Stimulated activated CD4-positive, alpha-beta T cell treated with anti-CD3 and anti-CD28 coated beads, Interleukin-12 subunit alpha, Interleukin-12 subunit beta, amount 100 ng/mL, for 48 hours (primary cell): Measurements from ENCODE around the gene MACROD1.
"Not testable (repeated sequence)": the region's sequence is repeated elsewhere in the genome, so short reads cannot be mapped to it uniquely, and the experiment has no call there.

ENCODE experiments used
- DNase-seq, 3 donors: peaks; one replicate each; pipeline ENCODE4 v3.0.0-alpha.2; 2020; ENCODE audit warnings: low read depth in 2 of 3, low spot score in 1 of 3

MACROD1 gene

DNA sequence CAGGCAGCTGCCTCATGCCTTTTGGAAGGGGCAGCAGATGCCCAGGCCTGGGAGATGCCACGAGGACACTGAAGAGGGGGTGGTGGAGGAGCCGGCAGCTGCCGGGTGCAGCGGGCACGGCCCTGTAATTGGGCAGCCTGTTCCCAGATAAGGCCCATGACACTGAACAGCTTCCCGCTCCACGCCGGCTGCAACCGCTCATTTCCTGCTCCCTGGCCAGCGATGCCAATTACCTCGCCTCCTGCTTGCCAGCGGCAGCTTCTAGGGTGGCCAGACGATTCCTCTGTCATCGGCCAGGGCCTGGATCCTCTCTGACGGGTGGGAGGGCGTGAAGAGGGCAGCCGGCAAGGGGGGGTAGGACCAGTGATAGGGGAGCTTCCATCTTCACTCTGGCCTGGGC is 107.4 kb downstream of the MACROD1 start:
- DNase-seq, result no peak

GRCh38 chr11:64057890-64058289 is 108.0 kb downstream of the MACROD1 start:
- DNase-seq, result no peak

DNA sequence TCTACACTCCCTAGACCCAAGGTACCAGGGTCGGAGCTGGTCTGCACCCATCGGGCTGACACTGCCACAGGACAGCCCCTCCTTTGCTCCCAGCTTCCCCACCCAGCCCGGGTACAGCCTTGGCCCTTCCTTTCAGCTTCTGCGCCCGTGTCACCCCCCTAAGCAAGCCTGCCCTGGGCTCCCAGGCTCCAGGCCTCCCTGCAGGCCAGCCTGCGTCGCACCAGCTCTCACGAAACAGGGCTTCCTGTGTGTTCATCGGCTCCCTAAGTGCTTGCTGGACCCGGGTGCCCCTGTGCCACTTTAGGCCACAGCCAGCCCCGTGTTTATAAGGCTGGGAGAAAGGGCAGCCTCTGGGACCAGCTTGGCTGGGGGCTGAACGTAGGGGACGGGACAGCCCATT is 109.1 kb downstream of the MACROD1 start:
- DNase-seq, result no peak

- DNase-seq, result no peak
These were observed 109.6 kb downstream of the MACROD1 start for GRCh38 chr11:64056213-64056785.

- no peak for DNase-seq
These were observed 110.8 kb downstream of the MACROD1 start for GRCh38 chr11:64055077-64055476.

DNA sequence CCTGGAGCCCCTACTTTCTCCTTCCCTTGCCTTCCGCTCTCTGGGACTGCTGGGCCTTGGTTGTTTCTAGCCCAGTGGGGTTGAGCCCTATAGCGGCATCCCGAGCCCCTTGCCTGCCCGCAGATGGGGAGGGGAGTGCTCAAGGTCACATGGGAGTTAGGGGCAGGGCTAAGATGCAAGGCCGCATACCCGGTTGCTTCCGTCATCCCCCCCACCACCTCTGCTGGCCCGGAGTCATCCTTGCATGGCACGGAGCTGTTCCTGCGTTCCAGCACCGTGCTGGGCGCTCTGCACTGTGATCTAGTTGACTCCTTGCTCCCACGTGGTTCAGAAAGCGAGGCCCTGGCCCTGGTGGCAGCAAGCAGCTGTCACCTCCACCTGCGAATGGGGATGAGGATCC is 112.2 kb downstream of the MACROD1 start:
- DNase-seq, result no peak

GRCh38 chr11:64052938-64053622 is 112.8 kb downstream of the MACROD1 start:
- DNase-seq, result no peak

DNA sequence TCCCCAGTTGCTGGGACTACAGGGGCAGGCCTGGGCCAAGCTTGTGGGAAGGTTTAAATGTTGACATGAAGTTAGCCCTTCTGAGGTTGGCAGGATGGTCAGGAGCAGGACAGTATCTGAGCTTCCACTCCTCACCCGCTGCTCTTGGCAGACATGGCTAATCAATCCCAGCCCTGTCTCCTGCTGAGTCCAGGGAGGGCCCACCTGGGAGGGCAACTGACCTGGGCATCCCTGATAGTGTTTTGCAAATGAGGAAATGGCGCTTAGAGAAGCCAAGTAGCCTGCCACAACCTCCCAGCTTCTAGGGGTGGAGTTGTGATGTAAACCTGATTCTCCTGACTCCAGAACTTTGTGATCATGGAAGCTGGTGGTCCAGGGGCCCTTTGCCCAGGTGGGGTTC is 113.5 kb downstream of the MACROD1 start:
- no peak for DNase-seq

- DNase-seq, result no peak
These were observed 114.6 kb downstream of the MACROD1 start for GRCh38 chr11:64051297-64051696.

DNA sequence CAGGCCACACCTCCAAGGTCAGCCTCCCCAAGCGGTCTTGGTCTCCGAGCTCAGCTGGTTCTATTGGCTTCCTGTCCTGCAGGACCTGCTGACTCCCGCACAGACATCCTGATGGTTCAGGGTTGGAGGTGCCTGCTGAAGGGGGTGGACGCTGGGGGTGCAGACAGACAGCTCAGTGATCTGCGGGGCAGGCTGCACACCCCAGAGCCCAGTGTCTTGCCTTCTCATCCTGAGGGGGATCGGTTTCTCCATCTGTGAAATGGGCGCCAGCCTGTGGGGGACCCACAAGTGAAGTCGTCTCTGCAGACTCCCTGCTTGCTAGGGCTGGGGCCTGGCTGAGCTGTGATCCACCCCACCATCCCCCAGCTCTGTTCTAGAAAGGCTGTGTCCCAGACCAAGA is 116.4 kb downstream of the MACROD1 start:
- DNase-seq, result no peak

- no peak for DNase-seq
These were observed 117.7 kb downstream of the MACROD1 start for GRCh38 chr11:64048042-64048854.

DNA sequence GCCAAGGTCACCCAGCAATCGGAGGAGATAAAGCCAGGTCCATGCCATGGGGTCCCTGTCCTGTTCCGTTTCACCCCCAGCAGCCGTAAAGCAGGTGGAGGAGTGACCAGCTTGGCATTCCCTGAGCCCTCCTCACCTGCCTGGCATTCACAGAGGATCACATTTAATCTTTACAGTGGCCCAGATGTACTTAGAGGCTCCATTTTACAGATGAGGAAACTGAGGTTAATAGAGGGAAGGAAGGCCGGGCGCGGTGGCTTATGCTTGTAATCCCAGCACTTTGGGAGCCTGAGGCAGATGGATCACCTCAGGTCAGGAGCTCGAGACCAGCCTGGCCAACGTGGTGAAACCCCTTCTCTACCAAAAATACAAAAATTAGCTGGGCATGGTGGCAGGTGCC is 118.5 kb downstream of the MACROD1 start:
- DNase-seq, result not testable (repeated sequence)

GRCh38 chr11:64045700-64046099 is 120.2 kb downstream of the MACROD1 start:
- DNase-seq, result no peak

- DNase-seq, result no peak
These were observed 121.1 kb downstream of the MACROD1 start for GRCh38 chr11:64044730-64045393.

GRCh38 chr11:64043545-64043944 is 122.4 kb downstream of the MACROD1 start:
- DNase-seq, result no peak

GRCh38 chr11:64042301-64042700 is 123.6 kb downstream of the MACROD1 start:
- no peak for DNase-seq

DNA sequence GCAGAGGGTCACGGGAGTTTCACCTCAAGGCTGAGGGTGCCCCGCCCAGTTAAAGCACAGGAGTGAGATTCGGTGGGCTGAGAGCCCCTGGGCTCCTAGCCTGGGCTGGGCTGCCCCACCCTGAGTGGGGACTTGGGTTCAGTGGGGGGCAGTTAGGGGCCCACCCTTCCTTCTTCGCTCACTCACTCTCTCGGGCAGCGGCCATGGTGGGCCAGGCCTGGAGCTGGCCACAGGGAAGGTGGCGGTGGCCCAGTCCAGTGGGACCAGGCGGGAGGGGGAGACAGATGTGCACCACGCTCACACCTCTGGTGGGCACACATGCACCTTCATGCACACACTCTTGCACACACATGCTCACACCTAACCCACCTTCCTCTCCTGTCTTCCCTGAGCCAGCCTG is 124.1 kb downstream of the MACROD1 start:
- DNase-seq, result no peak

- no peak for DNase-seq
These were observed 125.1 kb downstream of the MACROD1 start for GRCh38 chr11:64040684-64041322.

- DNase-seq, result no peak
These were observed 126.8 kb downstream of the MACROD1 start for GRCh38 chr11:64039012-64039665.

DNA sequence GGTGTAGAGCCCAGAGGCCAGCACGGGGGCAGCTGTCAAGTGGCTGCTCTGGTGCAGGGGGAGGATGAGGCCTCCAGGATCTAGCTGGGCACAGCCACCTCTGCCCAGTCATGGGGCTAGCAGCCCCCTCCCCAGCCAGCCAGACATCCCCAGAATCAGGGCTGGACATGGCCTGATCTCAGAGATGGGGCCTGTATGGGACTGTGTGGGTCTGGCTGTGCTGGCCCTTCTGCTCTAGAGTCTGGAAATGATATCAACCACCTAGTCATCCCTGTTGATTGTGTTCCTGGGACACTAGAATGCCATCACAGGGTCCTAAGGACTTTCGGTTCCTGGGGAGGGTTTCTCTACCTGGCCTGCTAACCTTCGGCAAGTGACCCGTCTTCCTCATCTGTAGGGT is 127.4 kb downstream of the MACROD1 start:
- DNase-seq, result no peak
